Spinal cord (tissue), 10 donors: ENCODE results near the gene CISD1. TPM values are rescaled to one million over a fixed set of nuclear protein-coding genes. Genes with fewer than 3 reads are reported as not detected.

Experiments used
- DNase-seq, 6 donors: peaks; one replicate each; pipeline versions ENCODE4 v3.0.0 to v3.0.0-alpha.2; 2013 to 2015; ENCODE audit warnings: low spot score in 6 of 6, low read depth in 4 of 6
- H3K27ac ChIP-seq: one replicate; pipeline ENCODE4 v1.5.1; 2013; ENCODE audit warnings: low read depth, low read length, control low read depth
- H3K27me3 ChIP-seq: one replicate; pipeline ENCODE4 v1.6.1; 2013; ENCODE audit warnings: low read length; ENCODE audit not compliant: control insufficient read depth, insufficient read depth
- H3K36me3 ChIP-seq: one replicate; pipeline ENCODE4 v1.6.1; 2013; ENCODE audit warnings: low read length; ENCODE audit not compliant: control insufficient read depth, insufficient read depth
- H3K4me1 ChIP-seq: one replicate; pipeline ENCODE4 v1.6.1; 2013; ENCODE audit warnings: low read length; ENCODE audit not compliant: control insufficient read depth, insufficient read depth
- H3K4me3 ChIP-seq: one replicate; pipeline ENCODE4 v1.5.1; 2013; ENCODE audit warnings: low read depth, low read length, control low read depth
- H3K9me3 ChIP-seq: one replicate; pipeline ENCODE4 v1.6.1; 2013; ENCODE audit warnings: low read length; ENCODE audit not compliant: control insufficient read depth, insufficient read depth
- WGBS: methylation state at CpG from one replicate; pipeline ENCODE4 v1.1.5; 2013; ENCODE audit warnings: missing lambda C conversion rate; ENCODE audit not compliant: insufficient coverage; 5-methylcytosine and 5-hydroxymethylcytosine counted together
- polyA plus RNA-seq, 2 donors: library from polyadenylated mRNA; unstranded; fragments of 120-200 nt; gene quantifications; one replicate each; pipeline ENCODE4 v1.2.1, GENCODE V29; 2013; ENCODE audit not compliant: insufficient read length in 2 of 2
- total RNA-seq, 2 donors: library from RNA; depleted of rRNA in 1 of 2; stranded (reverse); fragments of 120-200 nt in 1 of 2; fragments of >200 nt in 1 of 2; gene quantifications; one replicate each; pipeline versions ENCODE4 v1.2.3 to v1.2.4, GENCODE V29; 2013 to 2014
- donor health status: healthy.

The CISD1 gene
- total and polyA plus RNA-seq, 4 donors = 69.5 to 107 (median 86.1) TPM

DNA sequence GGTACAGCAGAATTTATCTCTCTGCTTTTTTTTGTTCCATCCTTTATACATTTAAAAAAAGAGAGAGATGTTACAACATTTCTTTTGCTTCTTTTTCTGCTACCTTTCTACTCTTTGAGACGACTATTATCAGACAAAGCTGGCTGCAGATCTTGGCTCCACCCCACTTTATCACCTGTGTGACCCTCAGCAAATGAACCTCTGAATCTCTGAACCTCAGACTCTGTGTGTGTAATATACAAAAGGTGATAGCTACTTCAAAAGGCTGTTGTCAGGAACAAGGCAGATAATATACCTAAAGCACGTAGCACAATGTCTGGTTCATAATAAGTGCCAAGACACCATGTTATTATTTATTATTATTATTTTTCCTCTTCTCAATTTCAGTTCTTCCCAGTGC lies 33.3 kb downstream of the CISD1 start:
- no CpG with 5 or more reads among the region's 2 CpGs for WGBS
- Histone ChIP-seq H3K4me3 (no peak overlapping the region), H3K4me1 (no peaks in the 10 kb centered on the region), H3K27me3 (no peaks in the 10 kb centered on the region), H3K27ac (no peak overlapping the region), H3K9me3 (no peaks in the 10 kb centered on the region), H3K36me3 (no peaks in the 10 kb centered on the region)
- no peak for DNase-seq

DNA sequence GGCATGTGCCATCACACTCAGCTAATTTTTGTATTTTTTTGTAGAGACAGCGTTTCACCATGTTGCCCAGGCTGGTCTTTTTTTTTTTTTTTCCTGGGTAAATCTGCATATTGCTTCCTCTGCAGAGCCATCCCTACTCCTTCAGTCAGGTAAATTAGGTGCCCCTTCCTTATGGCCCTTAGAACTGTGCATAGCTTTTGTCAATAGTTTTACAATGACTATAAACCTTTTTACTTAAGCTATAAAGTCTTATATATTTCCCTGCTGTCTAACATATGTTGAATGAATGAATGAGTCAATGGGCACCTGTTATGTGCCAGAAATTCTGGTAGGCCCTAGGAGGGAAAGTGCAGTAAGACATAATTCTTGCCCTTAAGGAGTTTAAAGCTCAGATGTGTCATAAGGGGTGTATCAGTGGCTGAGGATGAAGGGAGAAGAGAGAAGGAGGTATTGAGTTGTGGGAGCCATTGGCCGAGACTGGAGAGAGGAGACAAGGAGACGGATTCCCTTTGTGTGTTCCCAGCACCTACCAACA lies 35.2 kb downstream of the CISD1 start:
- no peak overlapping the region for H3K4me3 ChIP-seq
- DNase-seq = no peak
- WGBS = 83% methylated on average over 2 of the region's 3 CpGs
- H3K4me1 ChIP-seq = no peaks in the 10 kb centered on the region
- no peaks in the 10 kb centered on the region for H3K36me3 ChIP-seq
- H3K27ac ChIP-seq = no peak overlapping the region
- no peaks in the 10 kb centered on the region for H3K9me3 ChIP-seq
- no peaks in the 10 kb centered on the region for H3K27me3 ChIP-seq

DNA sequence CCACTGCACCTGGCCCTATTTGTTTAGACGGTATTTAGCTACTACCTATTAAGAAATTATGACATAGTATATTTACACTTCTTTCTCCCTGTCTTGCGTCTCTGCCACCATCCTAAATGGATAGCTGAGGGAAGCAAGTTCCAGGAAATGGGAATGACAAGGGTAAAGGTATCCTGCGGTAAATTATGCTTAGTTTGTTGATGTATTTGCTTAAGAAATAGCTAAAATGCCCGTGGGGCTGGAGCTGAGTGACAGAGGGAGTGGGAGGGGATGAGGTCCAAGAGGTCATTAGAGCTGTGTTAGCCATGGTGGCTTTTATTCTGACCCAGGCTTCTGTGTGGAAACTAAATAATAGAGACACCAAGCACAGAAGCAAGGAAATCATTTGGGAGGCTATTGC lies 36.9 kb downstream of the CISD1 start:
- no peaks in the 10 kb centered on the region for H3K9me3 ChIP-seq
- no peaks in the 10 kb centered on the region for H3K27me3 ChIP-seq
- DNase-seq = no peak
- H3K36me3 ChIP-seq = no peaks in the 10 kb centered on the region
- H3K27ac ChIP-seq = no peak overlapping the region
- 45% methylated on average over 2 of the region's 4 CpGs for WGBS
- H3K4me3 ChIP-seq = no peak overlapping the region
- no peaks in the 10 kb centered on the region for H3K4me1 ChIP-seq

DNA sequence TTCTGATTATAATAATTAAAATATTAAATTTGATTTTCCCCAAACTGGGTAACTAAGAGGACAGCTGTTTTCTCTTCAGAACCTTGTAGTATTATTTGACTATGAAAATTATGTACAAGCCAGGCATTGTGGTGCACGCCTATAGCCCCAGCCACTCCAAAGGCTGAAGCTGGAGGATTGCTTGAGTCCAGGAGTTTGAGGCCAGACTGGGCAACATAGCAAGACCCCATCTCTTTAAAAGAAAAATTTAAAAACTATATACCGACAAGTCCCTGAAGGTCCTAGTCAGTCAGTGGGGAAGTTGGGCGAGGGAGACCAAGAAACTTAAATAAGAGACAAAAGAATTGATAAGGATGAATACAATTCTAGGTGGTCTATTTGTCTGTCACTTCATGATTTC lies 38.7 kb downstream of the CISD1 start:
- H3K27ac ChIP-seq = no peak overlapping the region
- WGBS = 100% methylated on average over 1 of the region's 3 CpGs
- H3K27me3 ChIP-seq = no peaks in the 10 kb centered on the region
- H3K4me3 ChIP-seq = no peak overlapping the region
- H3K4me1 ChIP-seq = no peaks in the 10 kb centered on the region
- DNase-seq = no peak
- no peaks in the 10 kb centered on the region for H3K9me3 ChIP-seq
- H3K36me3 ChIP-seq = no peaks in the 10 kb centered on the region

DNA sequence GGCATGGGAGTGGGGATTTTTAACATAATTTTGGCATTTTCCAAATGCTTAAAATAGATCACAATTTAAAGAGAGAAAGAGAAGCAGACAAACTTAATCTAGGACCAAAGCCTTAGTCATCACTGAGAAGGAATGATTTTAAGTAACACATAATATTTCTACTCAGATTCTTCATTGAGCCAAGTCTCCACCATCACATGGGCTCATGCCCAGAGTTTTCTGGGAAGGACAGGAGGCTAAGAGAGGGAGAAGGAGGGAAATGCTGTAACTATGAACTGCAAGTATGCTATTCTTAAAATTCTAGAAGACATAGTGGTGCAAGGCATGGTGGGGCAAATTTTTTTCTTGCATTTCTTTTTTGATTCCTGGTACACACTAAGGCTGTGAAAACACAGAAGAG lies 42.1 kb downstream of the CISD1 start:
- H3K27ac ChIP-seq = no peak overlapping the region
- H3K4me1 ChIP-seq = no peaks in the 10 kb centered on the region
- no peaks in the 10 kb centered on the region for H3K36me3 ChIP-seq
- H3K9me3 ChIP-seq = no peaks in the 10 kb centered on the region
- no peak overlapping the region for H3K4me3 ChIP-seq
- no peak for DNase-seq
- H3K27me3 ChIP-seq = no peaks in the 10 kb centered on the region

DNA sequence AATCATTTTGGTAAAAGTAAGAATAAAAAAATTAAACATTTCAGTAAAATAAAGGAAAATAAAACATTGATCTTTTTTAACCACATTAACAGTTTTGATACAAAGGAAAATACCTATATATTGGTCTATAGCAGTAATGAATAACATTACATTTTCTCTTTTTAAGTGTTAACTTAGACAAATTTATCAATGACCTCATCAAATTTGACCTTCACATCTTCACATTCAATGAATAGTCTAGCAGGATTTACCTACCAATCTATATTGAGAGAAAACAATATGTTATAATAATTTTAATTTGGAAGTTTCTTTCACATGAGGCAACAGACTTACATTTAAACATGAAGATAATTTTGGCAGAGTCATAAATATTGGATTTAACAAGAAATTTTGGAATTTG lies 47.9 kb downstream of the CISD1 start:
- Histone ChIP-seq H3K4me3 (no peak overlapping the region), H3K27ac (no peak overlapping the region), H3K4me1 (no peaks in the 10 kb centered on the region), H3K27me3 (no peaks in the 10 kb centered on the region), H3K36me3 (no peaks in the 10 kb centered on the region), H3K9me3 (no peaks in the 10 kb centered on the region)
- no peak for DNase-seq

DNA sequence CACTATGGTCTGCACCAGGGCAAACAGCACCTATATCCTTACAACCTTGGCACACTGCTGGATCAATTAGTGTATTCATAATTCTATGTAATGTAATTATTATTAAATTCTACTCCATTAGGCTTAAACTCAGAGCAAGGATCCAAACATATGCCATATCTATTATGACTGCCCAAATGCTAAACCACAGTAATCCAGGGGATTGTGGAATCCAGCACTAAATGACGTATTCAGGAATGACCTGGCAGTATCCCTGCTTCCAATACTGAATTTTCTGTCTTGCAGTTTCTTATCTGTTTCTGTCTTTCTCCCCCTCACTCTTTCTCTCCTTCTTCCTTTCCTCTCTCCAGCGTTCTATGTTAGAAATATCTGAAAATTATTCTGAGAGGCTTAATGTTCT lies 49.4 kb downstream of the CISD1 start:
- no peak overlapping the region for H3K4me3 ChIP-seq
- no peaks in the 10 kb centered on the region for H3K9me3 ChIP-seq
- DNase-seq = no peak
- H3K27me3 ChIP-seq = no peaks in the 10 kb centered on the region
- no peaks in the 10 kb centered on the region for H3K36me3 ChIP-seq
- WGBS = 71% methylated on average over 1 of the region's 2 CpGs
- H3K4me1 ChIP-seq = no peaks in the 10 kb centered on the region
- H3K27ac ChIP-seq = no peak overlapping the region

DNA sequence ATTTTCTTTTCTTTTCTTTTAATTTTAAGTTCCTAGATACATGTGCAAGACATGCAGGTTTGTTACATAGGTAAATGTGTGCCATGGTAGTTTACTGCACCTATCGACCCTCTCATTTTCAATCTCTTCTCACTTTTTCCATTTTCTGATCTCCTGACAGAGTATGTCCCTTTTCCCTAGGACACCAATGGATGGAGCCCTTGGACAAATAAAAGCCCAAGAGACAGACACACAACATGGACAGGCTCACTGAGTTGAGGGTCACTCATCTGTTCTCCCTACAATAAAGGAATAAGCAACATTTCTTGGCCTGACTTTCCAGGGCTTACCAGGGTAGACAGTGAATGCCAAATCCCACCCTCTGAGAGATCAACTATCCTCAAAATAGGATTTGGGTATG lies 50.6 kb downstream of the CISD1 start:
- no peaks in the 10 kb centered on the region for H3K9me3 ChIP-seq
- no peak for DNase-seq
- no peak overlapping the region for H3K4me3 ChIP-seq
- H3K27ac ChIP-seq = no peak overlapping the region
- no peaks in the 10 kb centered on the region for H3K4me1 ChIP-seq
- H3K36me3 ChIP-seq = no peaks in the 10 kb centered on the region
- no peaks in the 10 kb centered on the region for H3K27me3 ChIP-seq
- 100% methylated on average over 1 of the region's 1 CpG for WGBS

DNA sequence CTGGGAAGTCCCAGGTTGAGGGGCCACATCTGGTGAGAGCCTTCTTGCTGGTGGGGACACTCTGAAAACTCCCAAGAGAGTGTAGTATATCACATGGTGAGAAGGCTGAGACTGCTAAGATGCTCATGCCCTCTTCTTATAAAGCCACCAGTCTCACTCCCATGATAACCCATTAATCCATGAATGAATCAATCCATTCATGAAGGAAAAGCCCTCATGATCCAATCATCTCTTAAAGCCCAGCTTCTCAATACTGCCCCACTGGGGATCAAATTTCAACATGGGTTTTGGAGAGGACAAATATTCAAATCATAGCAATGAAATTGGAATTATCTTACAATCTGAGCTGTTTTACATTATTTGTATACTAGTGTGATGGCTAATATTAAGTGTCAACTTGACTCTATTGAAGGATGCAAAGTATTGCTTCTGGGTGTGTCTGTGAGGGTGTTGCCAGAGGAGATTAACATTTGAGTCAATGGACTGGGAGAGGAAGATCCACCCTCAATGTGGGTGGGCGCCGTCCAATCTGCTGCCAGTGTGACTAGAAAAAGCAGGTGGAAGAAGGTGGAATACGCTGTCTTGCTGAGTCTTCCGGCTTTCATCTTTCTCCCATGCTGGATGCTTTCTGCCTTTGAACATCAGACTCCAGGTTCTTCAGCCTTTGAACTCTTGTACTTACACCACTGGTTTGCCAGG lies 51.5 kb downstream of the CISD1 start:
- H3K27me3 ChIP-seq = no peaks in the 10 kb centered on the region
- H3K4me3 ChIP-seq = no peak overlapping the region
- H3K4me1 ChIP-seq = no peaks in the 10 kb centered on the region
- no peak for DNase-seq
- H3K27ac ChIP-seq = no peak overlapping the region
- no peaks in the 10 kb centered on the region for H3K9me3 ChIP-seq
- WGBS = 94% methylated on average over 4 of the region's 4 CpGs
- no peaks in the 10 kb centered on the region for H3K36me3 ChIP-seq

DNA sequence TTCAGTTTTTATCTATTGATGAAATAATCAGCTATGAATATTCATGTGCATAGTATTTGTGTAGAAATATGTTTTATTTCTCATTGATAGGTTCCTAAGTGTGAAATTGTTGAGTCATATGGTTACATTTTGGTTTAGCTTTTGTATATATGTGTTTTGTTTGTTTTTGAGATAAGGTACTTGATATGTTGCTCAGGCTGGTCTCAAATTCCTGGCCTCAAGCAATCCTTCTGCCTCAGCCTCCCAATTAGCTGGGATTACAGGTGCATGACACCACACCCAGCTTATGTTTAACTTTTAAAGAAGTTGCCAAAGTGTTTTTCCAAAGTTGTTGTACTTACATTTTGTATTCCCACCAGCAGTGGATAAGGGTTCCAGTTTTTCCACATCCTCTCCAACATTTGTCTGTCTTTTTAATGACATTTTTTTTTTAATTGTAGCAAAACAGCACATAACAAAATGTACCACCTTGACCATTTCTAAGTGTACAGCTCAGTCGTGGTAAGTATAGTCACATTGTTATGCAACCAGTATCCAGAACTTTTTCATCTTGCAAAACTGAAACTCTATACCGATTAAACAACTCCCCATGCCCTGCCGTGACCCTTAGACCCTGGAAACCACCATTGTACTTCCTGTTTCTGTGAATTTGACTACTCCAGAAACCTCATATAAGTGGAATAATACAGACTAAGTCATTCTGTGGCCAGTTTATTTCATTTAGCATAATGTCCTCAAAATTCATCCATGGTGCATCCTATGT lies 53.3 kb downstream of the CISD1 start:
- H3K27ac ChIP-seq = no peak overlapping the region
- 100% methylated on average over 2 of the region's 3 CpGs for WGBS
- no peaks in the 10 kb centered on the region for H3K9me3 ChIP-seq

More for the DNA sequence above, 53.3 kb downstream of the CISD1 start:
- no peaks in the 10 kb centered on the region for H3K36me3 ChIP-seq
- H3K27me3 ChIP-seq = no peaks in the 10 kb centered on the region
- no peak overlapping the region for H3K4me3 ChIP-seq
- H3K4me1 ChIP-seq = peaks cover 5% of the 10 kb centered on the region
- DNase-seq = no peak
